ENCODE results near the gene STT3B.

DNA sequence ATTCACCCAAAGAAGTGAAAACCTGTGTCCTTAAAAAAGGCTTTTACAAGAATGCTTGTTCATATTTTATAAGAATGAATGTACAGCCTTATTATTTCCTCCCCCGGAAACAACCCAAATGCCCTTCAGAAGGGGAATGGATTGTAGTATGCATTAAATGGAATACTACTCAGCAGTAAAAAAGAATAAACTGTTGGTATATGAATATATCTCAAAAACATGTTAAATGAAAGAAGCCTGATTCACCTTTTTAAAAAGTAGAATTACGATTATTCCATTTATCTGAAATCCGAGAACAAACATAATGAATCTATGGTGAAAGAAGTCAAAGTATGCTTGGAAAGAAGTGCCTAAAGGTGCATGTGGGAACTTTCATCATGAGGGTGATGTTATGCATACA lies 20.5 kb downstream of the STT3B start:
- no peak for TF ChIP-seq ZNF404 (tag by site-specific recombination; IDR thresholded peaks at IDR 0.05)
- no peak for TF ChIP-seq CTCF (tag by site-specific recombination; IDR thresholded peaks at IDR 0.05)
- TF ChIP-seq ZNF174 (tag by site-specific recombination; IDR thresholded peaks at IDR 0.05) = no peak
- no peak for TF ChIP-seq ZNF19 (tag by site-specific recombination; IDR thresholded peaks at IDR 0.05; ENCODE audit: low read depth)
- TF ChIP-seq, protein P1, sequence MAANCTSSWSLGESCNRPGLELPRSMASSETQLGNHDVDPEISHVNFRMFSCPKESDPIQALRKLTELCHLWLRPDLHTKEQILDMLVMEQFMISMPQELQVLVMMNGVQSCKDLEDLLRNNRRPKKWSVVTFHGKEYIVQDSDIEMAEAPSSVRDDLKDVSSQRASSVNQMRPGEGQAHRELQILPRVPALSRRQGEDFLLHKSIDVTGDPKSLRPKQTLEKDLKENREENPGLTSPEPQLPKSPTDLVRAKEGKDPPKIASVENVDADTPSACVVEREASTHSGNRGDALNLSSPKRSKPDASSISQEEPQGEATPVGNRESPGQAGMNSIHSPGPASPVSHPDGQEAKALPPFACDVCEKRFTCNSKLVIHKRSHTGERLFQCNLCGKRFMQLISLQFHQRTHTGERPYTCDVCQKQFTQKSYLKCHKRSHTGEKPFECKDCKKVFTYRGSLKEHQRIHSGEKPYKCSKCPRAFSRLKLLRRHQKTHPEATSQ (tag by site-specific recombination; IDR thresholded peaks at IDR 0.05) = no peak

Data from HEK293 (cell line).